Measurements from ENCODE around the gene C10orf71.

DNA sequence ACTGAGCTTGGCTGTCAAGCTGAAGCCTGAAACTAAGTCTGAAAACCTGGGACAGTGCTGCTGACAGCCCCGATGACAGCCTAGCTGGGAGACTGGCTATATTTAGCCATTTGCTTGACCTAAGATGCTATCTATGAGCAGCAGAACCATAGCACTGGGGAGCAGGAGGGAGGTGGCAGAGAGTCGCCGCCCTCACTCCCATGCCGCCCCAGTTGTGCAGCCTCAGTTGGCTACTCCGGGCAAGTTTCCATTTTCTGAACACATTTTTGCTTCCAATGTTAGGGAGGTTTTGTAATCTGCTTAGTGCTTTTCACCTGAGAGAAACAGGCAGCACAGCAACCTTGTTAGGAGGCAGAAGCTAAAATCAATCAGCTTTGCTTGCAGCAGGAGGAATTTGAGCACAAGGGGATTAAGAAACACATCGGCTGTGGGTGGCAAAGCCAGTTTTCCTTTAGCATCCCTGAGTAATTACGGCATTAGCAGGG, 20.4 kb upstream of the C10orf71 start:
- TF ChIP-seq POLR2AphosphoS5 (IDR thresholded peaks at IDR 0.05; ENCODE audit: low read depth, low read length) (no peak), EZH2 (IDR thresholded peaks at IDR 0.05) (no peak), POLR2A (IDR thresholded peaks at IDR 0.05; ENCODE audit: borderline replicate concordance, extremely low read depth, insufficient read depth, insufficient read length) (no peak), ZNF274 (IDR thresholded peaks at IDR 0.05; ENCODE audit: low read depth, low read length) (no peak), FOSL1 (IDR thresholded peaks at IDR 0.05; ENCODE audit: low read depth) (no peak), ELF1 (IDR thresholded peaks at IDR 0.05; ENCODE audit: borderline replicate concordance, low read depth) (no peak), SRF (IDR thresholded peaks at IDR 0.05; ENCODE audit: low read depth) (no peak)
- TF ChIP-seq, protein P1, sequence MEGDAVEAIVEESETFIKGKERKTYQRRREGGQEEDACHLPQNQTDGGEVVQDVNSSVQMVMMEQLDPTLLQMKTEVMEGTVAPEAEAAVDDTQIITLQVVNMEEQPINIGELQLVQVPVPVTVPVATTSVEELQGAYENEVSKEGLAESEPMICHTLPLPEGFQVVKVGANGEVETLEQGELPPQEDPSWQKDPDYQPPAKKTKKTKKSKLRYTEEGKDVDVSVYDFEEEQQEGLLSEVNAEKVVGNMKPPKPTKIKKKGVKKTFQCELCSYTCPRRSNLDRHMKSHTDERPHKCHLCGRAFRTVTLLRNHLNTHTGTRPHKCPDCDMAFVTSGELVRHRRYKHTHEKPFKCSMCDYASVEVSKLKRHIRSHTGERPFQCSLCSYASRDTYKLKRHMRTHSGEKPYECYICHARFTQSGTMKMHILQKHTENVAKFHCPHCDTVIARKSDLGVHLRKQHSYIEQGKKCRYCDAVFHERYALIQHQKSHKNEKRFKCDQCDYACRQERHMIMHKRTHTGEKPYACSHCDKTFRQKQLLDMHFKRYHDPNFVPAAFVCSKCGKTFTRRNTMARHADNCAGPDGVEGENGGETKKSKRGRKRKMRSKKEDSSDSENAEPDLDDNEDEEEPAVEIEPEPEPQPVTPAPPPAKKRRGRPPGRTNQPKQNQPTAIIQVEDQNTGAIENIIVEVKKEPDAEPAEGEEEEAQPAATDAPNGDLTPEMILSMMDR (IDR thresholded peaks at IDR 0.05 in 2 of 3, conservative IDR thresholded peaks at IDR 0.05 in 1 of 3; ENCODE audit: borderline replicate concordance in 1 of 3, insufficient read depth in 1 of 3, low read depth in 2 of 3, low read length in 2 of 3) = no peak
- TF ChIP-seq, protein P2, sequence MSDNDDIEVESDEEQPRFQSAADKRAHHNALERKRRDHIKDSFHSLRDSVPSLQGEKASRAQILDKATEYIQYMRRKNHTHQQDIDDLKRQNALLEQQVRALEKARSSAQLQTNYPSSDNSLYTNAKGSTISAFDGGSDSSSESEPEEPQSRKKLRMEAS (IDR thresholded peaks at IDR 0.05) = no peak
- TF ChIP-seq, protein P3, sequence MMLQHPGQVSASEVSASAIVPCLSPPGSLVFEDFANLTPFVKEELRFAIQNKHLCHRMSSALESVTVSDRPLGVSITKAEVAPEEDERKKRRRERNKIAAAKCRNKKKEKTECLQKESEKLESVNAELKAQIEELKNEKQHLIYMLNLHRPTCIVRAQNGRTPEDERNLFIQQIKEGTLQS (IDR thresholded peaks at IDR 0.05) = no peak

Measured in HCT116 (cell line).